HepG2 (cell line): ENCODE results near the gene NAA25.

ENCODE experiments used
- CSRNP2 ChIP-seq: sonication (generic); formaldehyde crosslinking; conservative IDR thresholded peaks from 2 replicates; pipeline ENCODE4 v1.8.0; 2022; ENCODE audit warnings: low read depth, missing genetic modification reagents
- ELF3 ChIP-seq: IDR thresholded peaks from 2 replicates; pipeline ENCODE4 v1.6.1; 2016; ENCODE audit warnings: missing genetic modification reagents, missing compliant biosample characterization
- ESRRA ChIP-seq: sonication (generic); formaldehyde crosslinking; IDR thresholded peaks from 2 replicates; pipeline ENCODE4 v1.5.1; 2020; ENCODE audit warnings: mild to moderate bottlenecking, low read depth, missing genetic modification reagents
- PCBP2 ChIP-seq: fragments of 200-400 bp; formaldehyde crosslinking; optimal IDR thresholded peaks from 2 replicates; pipeline ENCODE3; 2018; ENCODE audit warnings: low read length, low read depth; ENCODE audit not compliant: poor library complexity, severe bottlenecking
- POLR2AphosphoS5 ChIP-seq: IDR thresholded peaks from 2 replicates; pipeline ENCODE4 v1.6.1; 2012; ENCODE audit warnings: low read depth, low read length
- TCF12 ChIP-seq, 2 experiments: fragments of 450-650 bp in 1 of 2; sonication (generic) in 1 of 2; formaldehyde crosslinking in 1 of 2; IDR thresholded peaks; 2 replicates each; pipeline versions ENCODE4 v1.6.1 to v1.8.0; 2017 to 2022; ENCODE audit warnings: antibody characterized with exemption in 1 of 2, mild to moderate bottlenecking in 1 of 2, missing genetic modification reagents in 1 of 2, moderate library complexity in 1 of 2
- THAP8 ChIP-seq: sonication (generic); formaldehyde crosslinking; IDR thresholded peaks from 2 replicates; pipeline ENCODE4 v1.5.1; 2020; ENCODE audit warnings: missing genetic modification reagents, mild to moderate bottlenecking, borderline replicate concordance
- USF2 ChIP-seq, 2 experiments: sonication (generic) in 1 of 2; formaldehyde crosslinking in 1 of 2; IDR thresholded peaks; 2 replicates each; pipeline versions ENCODE4 v1.5.1 to v1.6.1; 2011 to 2020; ENCODE audit warnings: borderline replicate concordance in 1 of 2, low read depth in 1 of 2, low read length in 1 of 2, mild to moderate bottlenecking in 1 of 2, missing genetic modification reagents in 1 of 2, moderate library complexity in 1 of 2
- ZNF235 ChIP-seq: sonication (generic); formaldehyde crosslinking; IDR thresholded peaks from 2 replicates; pipeline ENCODE4 v1.8.1; 2023; ENCODE audit warnings: mild to moderate bottlenecking, missing genetic modification reagents, borderline replicate concordance
- ZNF569 ChIP-seq: sonication (generic); formaldehyde crosslinking; IDR thresholded peaks from 2 replicates; pipeline ENCODE4 v1.5.0; 2020; ENCODE audit warnings: mild to moderate bottlenecking, missing genetic modification reagents, moderate library complexity, borderline replicate concordance

DNA sequence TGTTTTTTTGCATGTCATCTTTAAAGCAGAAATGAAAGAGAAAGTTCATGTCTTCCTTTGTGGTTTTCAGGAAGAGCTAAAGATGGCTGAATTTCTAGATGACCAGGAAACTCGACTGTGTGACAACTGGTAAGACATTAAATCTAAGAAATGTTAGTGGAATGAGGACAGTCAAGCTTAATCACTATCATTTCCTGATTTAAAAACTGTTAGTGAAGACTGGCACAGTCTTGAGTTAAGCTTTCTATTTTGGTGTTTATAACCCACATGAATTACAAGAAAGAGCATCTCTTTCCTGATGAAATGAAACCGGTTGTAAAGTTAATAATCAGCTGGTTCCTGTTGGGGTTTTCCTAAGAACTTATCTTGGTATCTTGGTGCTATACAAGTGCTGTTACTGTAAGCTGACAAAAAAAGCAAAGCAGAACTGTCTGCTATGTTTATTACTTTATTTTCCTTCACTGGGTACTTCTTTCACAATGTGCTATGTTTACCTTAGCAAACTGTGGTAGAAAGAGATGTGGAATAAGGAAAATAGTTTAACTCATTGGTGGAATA lies 21.9 kb upstream of the NAA25 start:
- no peak for TF ChIP-seq POLR2AphosphoS5
- no peak for TF ChIP-seq CSRNP2
- no peak for TF ChIP-seq PCBP2
- TF ChIP-seq THAP8, result no peak
- TF ChIP-seq ZNF569, result no peak
- no peak for TF ChIP-seq ZNF235 (CRISPR knock-in tag)
- no peak for TF ChIP-seq TCF12 (IDR thresholded peaks at IDR 0.05)
- no peak for TF ChIP-seq TCF12 (CRISPR knock-in tag; IDR thresholded peaks at IDR 0.05)
- no peak for TF ChIP-seq ELF3 (CRISPR knock-in tag)
- TF ChIP-seq USF2 (IDR thresholded peaks at IDR 0.05; ENCODE audit: low read depth, low read length), result no peak
- no peak for TF ChIP-seq USF2 (CRISPR knock-in tag; IDR thresholded peaks at IDR 0.05; ENCODE audit: borderline replicate concordance)
- TF ChIP-seq ESRRA (CRISPR knock-in tag), result no peak
